Suprapubic skin (tissue), 4 donors: Measurements from ENCODE around the gene EPB41L1. TPM values are rescaled to one million over a fixed set of nuclear protein-coding genes. Genes with fewer than 3 reads are reported as not detected.

Experiments used
- DNase-seq, 2 donors: peaks; one replicate each; pipeline ENCODE4 v3.0.0-alpha.2; 2019; ENCODE audit warnings: low spot score in 2 of 2
- H3K27ac ChIP-seq: fragments of 200-600 bp; sonication (generic); one replicate; pipeline ENCODE4 v1.5.1; 2019
- H3K27me3 ChIP-seq: fragments of 200-600 bp; sonication (generic); one replicate; pipeline ENCODE4 v1.5.1; 2019
- H3K36me3 ChIP-seq: fragments of 200-600 bp; sonication (generic); one replicate; pipeline ENCODE4 v1.5.1; 2019
- H3K4me1 ChIP-seq: fragments of 200-600 bp; sonication (generic); one replicate; pipeline ENCODE4 v1.5.1; 2019
- H3K4me3 ChIP-seq: fragments of 200-600 bp; sonication (generic); one replicate; pipeline ENCODE4 v1.5.1; 2019; ENCODE audit warnings: mild to moderate bottlenecking
- H3K9me3 ChIP-seq: fragments of 200-600 bp; sonication (generic); one replicate; pipeline ENCODE4 v1.5.1; 2019
- EP300 ChIP-seq: sonication (generic); formaldehyde crosslinking; IDR thresholded peaks from one replicate; pipeline ENCODE4 v1.6.1; 2017; ENCODE audit warnings: antibody characterized with exemption
- POLR2A ChIP-seq, 2 donors: fragments of 450-650 bp; IDR thresholded peaks; one replicate each; pipeline ENCODE4 v1.6.1; 2017; ENCODE audit warnings: antibody characterized with exemption in 2 of 2, mild to moderate bottlenecking in 2 of 2, moderate library complexity in 2 of 2
- POLR2AphosphoS5 ChIP-seq, 3 donors: sonication (generic); formaldehyde crosslinking; IDR thresholded peaks; one replicate each; pipeline ENCODE4 v1.6.1; 2017; ENCODE audit warnings: antibody characterized with exemption in 3 of 3
- WGBS: methylation state at CpG from one replicate; pipeline ENCODE4 v1.1.5; 2018; 5-methylcytosine and 5-hydroxymethylcytosine counted together
- total RNA-seq, 4 donors: library from RNA; depleted of rRNA; stranded (reverse); fragments of >200 nt; gene quantifications; one replicate each; pipeline ENCODE4 v1.1.0, GENCODE V29; 2016
- TF ChIP-seq, protein P1 (sequence below), 2 donors: fragments of 200-600 bp in 1 of 2; fragments of 450-650 bp in 1 of 2; sonication (generic) in 1 of 2; IDR thresholded peaks; one replicate each; pipeline ENCODE4 v1.5.1; 2016 to 2019; ENCODE audit warnings: antibody characterized with exemption in 2 of 2, mild to moderate bottlenecking in 1 of 2, moderate library complexity in 1 of 2

The EPB41L1 gene
- total RNA-seq, 4 donors from 2014 or later = 14.3 to 27.9 (median 21.4) TPM

GRCh38 chr20:36243726-36244125 is 89.2 kb downstream of the EPB41L1 start:
- 92% methylated on average over 1 of the region's 1 CpG for WGBS
- H3K36me3 ChIP-seq = peaks cover 86% of the 10 kb centered on the region
- H3K4me1 ChIP-seq = peaks cover 3% of the 10 kb centered on the region
- H3K9me3 ChIP-seq = no peaks in the 10 kb centered on the region
- no peak overlapping the region for H3K4me3 ChIP-seq
- no peak for DNase-seq
- TF ChIP-seq, protein P1, sequence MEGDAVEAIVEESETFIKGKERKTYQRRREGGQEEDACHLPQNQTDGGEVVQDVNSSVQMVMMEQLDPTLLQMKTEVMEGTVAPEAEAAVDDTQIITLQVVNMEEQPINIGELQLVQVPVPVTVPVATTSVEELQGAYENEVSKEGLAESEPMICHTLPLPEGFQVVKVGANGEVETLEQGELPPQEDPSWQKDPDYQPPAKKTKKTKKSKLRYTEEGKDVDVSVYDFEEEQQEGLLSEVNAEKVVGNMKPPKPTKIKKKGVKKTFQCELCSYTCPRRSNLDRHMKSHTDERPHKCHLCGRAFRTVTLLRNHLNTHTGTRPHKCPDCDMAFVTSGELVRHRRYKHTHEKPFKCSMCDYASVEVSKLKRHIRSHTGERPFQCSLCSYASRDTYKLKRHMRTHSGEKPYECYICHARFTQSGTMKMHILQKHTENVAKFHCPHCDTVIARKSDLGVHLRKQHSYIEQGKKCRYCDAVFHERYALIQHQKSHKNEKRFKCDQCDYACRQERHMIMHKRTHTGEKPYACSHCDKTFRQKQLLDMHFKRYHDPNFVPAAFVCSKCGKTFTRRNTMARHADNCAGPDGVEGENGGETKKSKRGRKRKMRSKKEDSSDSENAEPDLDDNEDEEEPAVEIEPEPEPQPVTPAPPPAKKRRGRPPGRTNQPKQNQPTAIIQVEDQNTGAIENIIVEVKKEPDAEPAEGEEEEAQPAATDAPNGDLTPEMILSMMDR (IDR thresholded peaks at IDR 0.05) = no peak
- no peaks in the 10 kb centered on the region for H3K27me3 ChIP-seq
- H3K27ac ChIP-seq = no peak overlapping the region

GRCh38 chr20:36246401-36246800 is 91.9 kb downstream of the EPB41L1 start:
- H3K36me3 ChIP-seq = peaks cover 85% of the 10 kb centered on the region
- TF ChIP-seq POLR2A (IDR thresholded peaks at IDR 0.05) = no peak
- TF ChIP-seq EP300 = no peak
- TF ChIP-seq POLR2AphosphoS5 (IDR thresholded peaks at IDR 0.05) = no peak
- 88% methylated on average over 4 of the region's 4 CpGs for WGBS

DNA sequence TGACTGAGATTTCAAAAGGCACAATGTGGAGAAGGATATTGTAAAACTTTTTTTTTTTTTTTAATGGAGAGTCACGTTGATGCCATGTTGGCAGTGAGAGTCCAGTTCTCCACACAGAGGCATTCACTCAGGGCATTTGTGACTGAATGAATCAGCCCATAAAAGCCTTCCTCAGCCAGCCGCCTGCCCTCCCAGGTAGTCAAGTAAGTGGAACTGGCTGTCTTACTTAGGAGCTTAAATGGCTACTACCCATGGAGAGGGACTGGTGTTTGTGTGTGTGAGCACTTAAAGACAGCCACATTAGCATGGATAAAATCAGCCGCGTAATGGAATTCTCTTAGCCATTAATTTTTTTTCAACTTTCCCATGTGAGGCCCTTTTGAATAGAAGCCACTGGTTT is 94.3 kb downstream of the EPB41L1 start:
- 74% methylated on average over 4 of the region's 4 CpGs for WGBS
- peaks cover 80% of the 10 kb centered on the region for H3K36me3 ChIP-seq

More at GRCh38 chr20:36246401-36246800, 91.9 kb downstream of the EPB41L1 start:
- no peak for DNase-seq
- Histone ChIP-seq H3K27me3 (no peaks in the 10 kb centered on the region), H3K27ac (no peak overlapping the region), H3K4me1 (no peaks in the 10 kb centered on the region), H3K4me3 (no peak overlapping the region), H3K9me3 (no peaks in the 10 kb centered on the region)

DNA sequence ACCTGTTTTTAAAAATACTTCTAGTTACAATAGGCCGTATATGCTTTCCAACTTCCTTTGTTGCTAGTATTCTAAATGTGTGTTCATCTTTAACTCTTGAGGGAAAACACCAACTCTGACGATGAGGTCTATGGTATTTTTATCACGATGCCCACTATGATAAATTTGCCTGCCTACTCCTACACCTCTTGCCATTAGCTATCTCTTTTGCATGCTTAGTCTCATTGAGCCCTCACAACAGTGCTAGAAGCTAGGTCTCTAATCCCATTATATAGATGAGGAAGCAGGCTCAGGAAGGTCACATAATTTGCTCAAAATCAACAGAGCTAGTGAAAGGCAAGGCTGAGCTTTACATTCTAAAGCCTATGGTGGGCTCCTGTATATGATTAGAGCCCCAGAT is 94.9 kb downstream of the EPB41L1 start:
- Histone ChIP-seq H3K4me1 (no peaks in the 10 kb centered on the region), H3K4me3 (no peak overlapping the region), H3K27me3 (no peaks in the 10 kb centered on the region), H3K9me3 (no peaks in the 10 kb centered on the region), H3K36me3 (peaks cover 77% of the 10 kb centered on the region), H3K27ac (no peak overlapping the region)
- TF ChIP-seq, protein P1 (IDR thresholded peaks at IDR 0.05) = no peak
- TF ChIP-seq POLR2A (IDR thresholded peaks at IDR 0.05) = no peak
- no peak for TF ChIP-seq EP300
- no peak for TF ChIP-seq POLR2AphosphoS5 (IDR thresholded peaks at IDR 0.05)
- no peak for DNase-seq
- WGBS = 71% methylated on average over 3 of the region's 3 CpGs

More for the DNA sequence above, 94.3 kb downstream of the EPB41L1 start:
- Histone ChIP-seq H3K4me3 (no peak overlapping the region), H3K9me3 (no peaks in the 10 kb centered on the region), H3K4me1 (no peaks in the 10 kb centered on the region), H3K27me3 (no peaks in the 10 kb centered on the region), H3K27ac (no peak overlapping the region)
- TF ChIP-seq POLR2A (IDR thresholded peaks at IDR 0.05) = no peak
- no peak for TF ChIP-seq EP300
- TF ChIP-seq POLR2AphosphoS5 (IDR thresholded peaks at IDR 0.05) = no peak
- TF ChIP-seq, protein P1 (IDR thresholded peaks at IDR 0.05) = no peak
- DNase-seq = no peak

DNA sequence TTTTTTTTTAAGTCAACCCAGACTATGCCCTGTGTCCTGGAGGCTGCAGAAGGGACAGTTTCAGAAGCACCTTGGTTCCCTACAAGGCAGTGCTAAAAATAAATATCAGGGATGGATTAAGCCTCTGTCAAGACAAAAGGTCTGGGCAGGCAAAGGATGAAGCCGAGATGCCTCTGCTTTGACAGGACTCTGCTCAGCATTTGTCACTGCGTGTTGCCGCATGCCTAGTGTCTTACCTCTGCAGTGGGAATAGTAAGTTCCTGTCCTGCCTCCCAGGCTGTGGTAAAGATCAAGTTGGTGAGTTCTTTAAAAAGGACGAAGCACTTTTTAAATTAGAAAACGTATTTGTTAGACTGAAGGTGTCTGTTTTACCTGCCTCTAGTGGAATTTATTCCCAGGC is 96.9 kb downstream of the EPB41L1 start:
- 70% methylated on average over 5 of the region's 5 CpGs for WGBS
- H3K4me3 ChIP-seq = no peak overlapping the region
- TF ChIP-seq POLR2AphosphoS5 (IDR thresholded peaks at IDR 0.05) = no peak
- TF ChIP-seq EP300 = no peak
- TF ChIP-seq, protein P1 (IDR thresholded peaks at IDR 0.05) = no peak
- TF ChIP-seq POLR2A (IDR thresholded peaks at IDR 0.05) = no peak
- peaks cover 73% of the 10 kb centered on the region for H3K36me3 ChIP-seq
- no peaks in the 10 kb centered on the region for H3K27me3 ChIP-seq
- no peaks in the 10 kb centered on the region for H3K4me1 ChIP-seq
- H3K9me3 ChIP-seq = no peaks in the 10 kb centered on the region
- no peak overlapping the region for H3K27ac ChIP-seq
- DNase-seq = no peak

- peaks cover 70% of the 10 kb centered on the region for H3K36me3 ChIP-seq
- H3K27me3 ChIP-seq = no peaks in the 10 kb centered on the region
- H3K4me1 ChIP-seq = no peaks in the 10 kb centered on the region
- WGBS = 98% methylated on average over 3 of the region's 3 CpGs
- TF ChIP-seq POLR2AphosphoS5 (IDR thresholded peaks at IDR 0.05) = no peak
- no peak for TF ChIP-seq POLR2A (IDR thresholded peaks at IDR 0.05)
- TF ChIP-seq, protein P1 (IDR thresholded peaks at IDR 0.05) = no peak
- TF ChIP-seq EP300 = no peak
- H3K4me3 ChIP-seq = no peak overlapping the region
- no peak overlapping the region for H3K27ac ChIP-seq
- no peaks in the 10 kb centered on the region for H3K9me3 ChIP-seq
- no peak for DNase-seq
Measured at GRCh38 chr20:36252511-36252910, 98.0 kb downstream of the EPB41L1 start.
